HG02642 (cell line): ENCODE data around the gene MROH2A.
"Not testable (repeated sequence)": the region's sequence is repeated elsewhere in the genome, so short reads cannot be mapped to it uniquely, and the experiment has no call there.

ENCODE experiments used
- ATAC-seq: cut with Tn5 transposase; IDR thresholded peaks from one replicate; pipeline ENCODE4 v1.9.1; 2021; ENCODE audit warnings: mild to moderate bottlenecking; ENCODE audit not compliant: unreplicated experiment, poor library complexity

Gene MROH2A

GRCh38 chr2:233852056-233852455 lies 73.9 kb downstream of the MROH2A start:
- no peak for ATAC-seq

GRCh38 chr2:233853353-233853752 lies 75.2 kb downstream of the MROH2A start:
- no peak for ATAC-seq

- peak; percentile 4 for ATAC-seq
These were observed 75.7 kb downstream of the MROH2A start for GRCh38 chr2:233853883-233854240.

- ATAC-seq: peak; percentile 95
These were observed 76.3 kb downstream of the MROH2A start, which contains the start of gene HJURP for GRCh38 chr2:233854241-233854981. HJURP (minus strand) TSS chr2:233854535; CDS start chr2:233854500, 35 bp downstream.

GRCh38 chr2:233855345-233855744 lies 77.2 kb downstream of the MROH2A start:
- ATAC-seq: no peak

- ATAC-seq: no peak
These were observed 78.1 kb downstream of the MROH2A start for GRCh38 chr2:233856184-233856583.

GRCh38 chr2:233857511-233858141 lies 79.5 kb downstream of the MROH2A start:
- no peak for ATAC-seq

- no peak for ATAC-seq
These were observed 80.2 kb downstream of the MROH2A start for GRCh38 chr2:233858331-233858730.

GRCh38 chr2:233862261-233862768 lies 84.2 kb downstream of the MROH2A start:
- ATAC-seq: no peak

GRCh38 chr2:233865838-233866237 lies 87.7 kb downstream of the MROH2A start:
- no peak for ATAC-seq

GRCh38 chr2:233866479-233866878 lies 88.3 kb downstream of the MROH2A start:
- ATAC-seq: no peak

GRCh38 chr2:233867993-233868532 lies 89.9 kb downstream of the MROH2A start, which contains the start of gene MSL3B:
MSL3B (minus strand) TSS chr2:233868386.
- ATAC-seq: peak; percentile 72

GRCh38 chr2:233871432-233871831 lies 93.3 kb downstream of the MROH2A start:
- no peak for ATAC-seq

- ATAC-seq: not testable (repeated sequence)
These were observed 94.0 kb downstream of the MROH2A start for GRCh38 chr2:233872125-233872524.

- no peak for ATAC-seq
These were observed 104.2 kb downstream of the MROH2A start for GRCh38 chr2:233882353-233882752.
